ENCODE results near the gene ADGRV1.

The ADGRV1 gene

GRCh38 chr5:91123291-91123690 is 564.7 kb downstream of the ADGRV1 start:
- DNase-seq: no peak

- no peak for DNase-seq
These were observed 565.3 kb downstream of the ADGRV1 start for GRCh38 chr5:91123901-91124300.

- DNase-seq: no peak
These were observed 567.3 kb downstream of the ADGRV1 start for GRCh38 chr5:91125916-91126315.

GRCh38 chr5:91126448-91126847 is 567.9 kb downstream of the ADGRV1 start:
- no peak for DNase-seq

- peak; percentile 46 for DNase-seq
These were observed 568.3 kb downstream of the ADGRV1 start for GRCh38 chr5:91126888-91127287.

- DNase-seq: no peak
These were observed 569.0 kb downstream of the ADGRV1 start for GRCh38 chr5:91127456-91128081.

GRCh38 chr5:91128604-91129003 is 570.0 kb downstream of the ADGRV1 start:
- no peak for DNase-seq

- DNase-seq: no peak
These were observed 571.2 kb downstream of the ADGRV1 start for GRCh38 chr5:91129748-91130147.

GRCh38 chr5:91130759-91131158 is 572.2 kb downstream of the ADGRV1 start:
- no peak for DNase-seq

GRCh38 chr5:91132550-91132949 is 574.0 kb downstream of the ADGRV1 start:
- no peak for DNase-seq

- DNase-seq: no peak
These were observed 574.6 kb downstream of the ADGRV1 start for GRCh38 chr5:91133183-91133582.

GRCh38 chr5:91135475-91136248 is 577.1 kb downstream of the ADGRV1 start:
- DNase-seq: no peak

- DNase-seq: no peak
These were observed 577.7 kb downstream of the ADGRV1 start for GRCh38 chr5:91136271-91136670.

- DNase-seq: no peak
These were observed 579.0 kb downstream of the ADGRV1 start for GRCh38 chr5:91137647-91138046.

GRCh38 chr5:91139572-91140200 is 581.1 kb downstream of the ADGRV1 start:
- no peak for DNase-seq

GRCh38 chr5:91140657-91141056 is 582.1 kb downstream of the ADGRV1 start:
- DNase-seq: no peak

- DNase-seq: no peak
These were observed 583.0 kb downstream of the ADGRV1 start for GRCh38 chr5:91141642-91142041.

- no peak for DNase-seq
These were observed 583.8 kb downstream of the ADGRV1 start for GRCh38 chr5:91142386-91142785.

- DNase-seq: no peak
These were observed 584.2 kb downstream of the ADGRV1 start for GRCh38 chr5:91142819-91143218.

- no peak for DNase-seq
These were observed 585.2 kb downstream of the ADGRV1 start for GRCh38 chr5:91143840-91144239.

- peak; percentile 40 for DNase-seq
These were observed 586.1 kb downstream of the ADGRV1 start for GRCh38 chr5:91144491-91145332.

- DNase-seq: no peak
These were observed 586.7 kb downstream of the ADGRV1 start for GRCh38 chr5:91145333-91145620.

GRCh38 chr5:91146230-91146629 is 587.6 kb downstream of the ADGRV1 start:
- no peak for DNase-seq
